Fibroblast of skin of abdomen (primary cell): ENCODE measurements around the gene VGLL2.
A peak's percentile ranks its signal among the peaks of the same experiment; 100 is the strongest.

ENCODE experiments used
- DNase-seq: peaks from one replicate; pipeline ENCODE4 v3.0.0-alpha.2; 2013

Gene VGLL2

GRCh38 chr6:117269638-117270054 lies 4.3 kb downstream of the VGLL2 start:
- DNase-seq, result no peak

DNA sequence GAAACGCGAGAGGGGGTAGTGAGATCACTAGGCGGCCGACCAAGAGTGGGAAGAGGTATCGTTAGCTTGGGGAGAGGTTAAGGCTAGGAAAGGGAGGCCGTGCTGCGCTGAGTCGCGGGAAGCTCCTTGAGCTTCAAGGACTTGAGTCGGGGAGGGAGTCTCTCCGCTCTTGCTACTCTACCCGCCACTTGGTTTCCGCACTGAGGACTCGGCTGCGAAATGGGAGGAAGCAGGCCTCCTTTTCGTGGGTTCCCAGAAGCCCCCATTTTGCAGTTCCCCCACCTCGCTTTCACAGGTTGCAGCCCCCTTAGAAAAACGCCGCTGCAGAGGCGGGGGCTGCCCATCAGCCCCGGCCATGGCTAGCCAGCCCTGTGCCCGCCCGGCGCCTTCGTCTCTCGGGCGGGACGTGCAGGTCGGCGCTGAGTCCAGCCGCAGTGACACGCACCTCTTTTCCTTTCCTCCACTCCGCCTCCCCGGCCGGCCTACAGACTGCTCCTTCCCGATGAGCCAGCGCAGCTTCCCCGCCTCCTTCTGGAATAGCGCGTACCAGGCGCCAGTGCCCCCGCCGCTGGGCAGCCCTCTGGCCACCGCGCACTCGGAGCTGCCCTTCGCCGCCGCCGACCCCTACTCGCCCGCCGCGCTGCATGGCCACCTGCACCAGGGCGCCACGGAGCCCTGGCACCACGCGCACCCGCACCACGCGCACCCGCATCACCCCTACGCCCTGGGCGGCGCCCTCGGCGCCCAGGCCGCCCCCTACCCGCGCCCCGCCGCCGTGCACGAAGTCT lies 4.9 kb downstream of the VGLL2 start:
- no peak for DNase-seq

GRCh38 chr6:117270843-117271507 lies 5.6 kb downstream of the VGLL2 start:
- no peak for DNase-seq

DNA sequence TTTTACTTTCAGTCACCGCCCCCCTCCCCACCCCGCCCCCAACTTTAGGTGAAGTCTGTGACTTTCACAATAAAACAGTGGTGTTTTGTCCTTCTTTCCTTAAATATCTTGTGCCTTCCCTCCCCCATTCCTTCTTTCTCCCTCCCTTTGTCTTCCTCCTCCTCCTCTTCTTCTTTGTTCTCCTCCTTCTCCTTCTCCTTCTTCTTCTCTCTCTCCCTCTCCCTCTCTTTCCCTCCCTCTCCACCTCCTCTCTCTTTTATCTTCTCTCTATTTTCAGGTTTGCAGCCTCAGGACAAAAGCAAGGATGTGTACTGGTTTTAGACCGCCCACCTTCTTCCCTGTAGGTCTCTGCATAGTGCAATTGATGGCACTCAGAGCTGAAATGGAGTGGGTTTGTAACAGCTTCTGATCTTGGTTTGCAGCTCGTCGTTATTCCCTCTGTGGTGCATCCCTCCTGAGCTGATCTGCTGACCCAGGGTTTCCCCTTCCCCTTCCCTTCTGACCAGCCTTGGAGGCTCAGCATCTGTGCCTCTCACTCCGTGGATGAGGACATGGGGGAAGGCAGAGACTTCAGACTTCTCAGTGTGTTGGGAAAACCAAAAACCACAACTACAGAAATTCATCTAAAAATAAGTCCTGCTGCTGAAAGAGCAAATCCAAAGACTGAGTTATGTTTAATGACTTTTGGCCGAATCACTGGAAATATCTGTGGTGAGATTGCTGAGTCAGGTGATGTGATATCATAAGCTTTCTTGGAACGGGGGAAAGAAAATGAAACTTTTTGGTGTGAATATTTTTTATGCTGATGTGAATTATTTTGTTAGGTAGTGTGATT lies 6.9 kb downstream of the VGLL2 start:
- DNase-seq, result peak; percentile 18

- no peak for DNase-seq
Measured at GRCh38 chr6:117272891-117273290, 7.5 kb downstream of the VGLL2 start.

GRCh38 chr6:117275205-117275604 lies 9.8 kb downstream of the VGLL2 start:
- DNase-seq, result no peak

- no peak for DNase-seq
Measured at GRCh38 chr6:117275711-117276110, 10.4 kb downstream of the VGLL2 start.

DNA sequence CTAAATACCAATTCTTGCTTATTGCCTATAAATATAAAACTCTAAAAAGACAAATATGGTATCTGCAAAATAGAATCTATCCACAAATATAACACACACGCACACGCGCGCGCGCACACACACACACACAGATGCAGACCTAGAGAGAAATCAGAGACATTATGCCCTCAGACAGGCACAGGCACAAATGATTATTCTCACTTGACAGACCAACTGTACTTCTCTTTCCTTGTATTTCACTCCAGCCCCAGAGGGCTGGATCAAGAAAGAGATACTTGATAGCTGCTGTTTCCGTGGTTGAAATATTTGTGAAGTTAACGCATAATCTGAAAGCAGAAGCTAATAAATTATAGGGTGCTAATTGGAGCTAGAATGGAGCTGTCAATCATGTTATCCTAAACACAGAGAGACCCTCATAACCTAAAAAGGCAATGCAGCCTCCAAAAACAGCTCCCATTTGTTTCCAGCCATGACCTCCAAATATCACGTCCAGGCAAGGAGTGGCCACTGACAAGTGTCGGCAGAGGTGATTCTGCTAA lies 11.5 kb downstream of the VGLL2 start:
- no peak for DNase-seq

DNA sequence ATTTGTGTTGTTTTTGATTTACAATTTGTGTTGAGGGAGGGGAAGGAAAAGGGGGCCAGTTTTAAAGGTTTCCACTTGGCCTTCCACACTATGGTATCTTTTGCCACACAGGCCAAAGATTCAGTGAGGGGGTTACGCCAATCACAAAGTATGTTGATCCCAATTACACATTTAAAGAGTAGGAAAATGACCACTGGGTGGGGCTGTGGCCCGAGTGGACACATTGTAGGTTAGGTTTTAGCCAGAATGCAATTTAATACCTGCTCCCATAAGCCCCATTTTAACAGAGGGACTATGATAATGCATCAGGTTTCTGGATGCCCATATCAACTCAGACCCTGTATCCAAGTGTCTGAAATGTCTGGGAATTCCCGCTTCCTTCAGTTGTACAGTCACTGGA lies 15.6 kb downstream of the VGLL2 start:
- DNase-seq, result no peak

DNA sequence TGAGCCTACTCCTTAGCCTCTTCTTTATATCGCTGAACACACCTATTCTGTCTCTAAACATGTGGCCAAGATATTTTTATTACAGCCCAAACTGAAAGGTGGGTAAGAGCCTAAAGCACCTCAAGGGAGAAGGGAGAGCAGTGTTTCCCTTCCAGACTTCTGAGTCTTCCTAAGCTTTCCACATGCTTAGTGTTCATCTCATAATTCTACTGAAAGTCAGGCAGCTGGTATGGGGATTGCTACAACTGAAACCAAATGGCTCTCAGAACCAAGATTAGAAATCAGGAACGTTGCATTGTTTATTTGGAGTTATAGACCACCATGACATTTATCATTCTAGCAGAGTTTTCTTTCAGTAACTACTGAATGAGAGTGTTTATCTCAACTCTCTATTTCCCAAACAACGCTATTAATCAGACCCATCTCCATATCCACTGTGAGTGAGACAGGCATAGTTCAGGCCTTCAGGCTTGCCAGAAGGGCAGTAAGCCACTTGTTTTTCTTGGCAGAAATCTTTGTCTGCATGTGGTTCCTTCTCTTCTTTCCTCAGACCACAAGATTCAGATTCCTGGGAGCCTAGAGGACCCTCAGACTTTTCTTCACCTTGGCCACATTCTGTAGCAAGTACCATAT lies 22.8 kb downstream of the VGLL2 start:
- DNase-seq, result no peak

GRCh38 chr6:117290173-117290846 lies 25.0 kb downstream of the VGLL2 start:
- DNase-seq, result no peak

DNA sequence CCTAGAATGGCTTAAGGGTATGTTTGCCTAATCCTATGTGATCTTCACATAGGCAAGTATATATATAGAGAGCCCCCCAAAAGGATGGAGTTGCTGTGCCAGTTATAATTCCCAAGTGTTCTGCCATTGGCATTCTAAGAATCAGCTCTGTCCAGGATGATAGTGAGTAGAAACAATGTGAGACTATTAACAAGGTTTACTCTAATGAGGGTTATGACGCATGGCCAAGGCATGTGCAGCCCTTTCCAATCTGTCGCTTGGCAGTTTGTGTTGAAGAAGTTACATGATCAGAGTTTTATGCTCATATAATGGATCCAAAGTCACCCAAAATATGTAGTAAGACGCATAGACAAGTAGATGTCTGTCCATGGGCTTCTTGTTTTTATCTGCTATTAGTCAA lies 33.6 kb downstream of the VGLL2 start:
- no peak for DNase-seq

DNA sequence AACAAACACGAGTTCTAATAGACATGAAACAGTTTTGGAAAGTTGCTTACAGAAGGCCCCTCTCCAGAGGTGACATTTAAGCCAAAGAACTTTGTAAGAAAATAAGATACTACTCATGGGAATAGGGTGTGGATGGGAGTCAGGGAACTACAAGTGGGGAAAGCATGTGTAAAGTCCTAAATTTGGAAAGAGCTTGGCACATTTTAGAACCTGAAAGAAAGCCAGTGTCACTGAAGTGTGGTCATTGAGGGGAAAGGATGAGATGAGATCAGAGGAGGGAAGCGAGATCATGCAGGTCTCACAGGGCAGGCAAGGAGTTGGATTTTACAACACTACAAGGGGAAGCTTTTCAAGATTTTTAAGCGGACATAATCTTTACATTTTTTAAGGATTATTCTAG lies 38.0 kb downstream of the VGLL2 start:
- DNase-seq, result no peak

DNA sequence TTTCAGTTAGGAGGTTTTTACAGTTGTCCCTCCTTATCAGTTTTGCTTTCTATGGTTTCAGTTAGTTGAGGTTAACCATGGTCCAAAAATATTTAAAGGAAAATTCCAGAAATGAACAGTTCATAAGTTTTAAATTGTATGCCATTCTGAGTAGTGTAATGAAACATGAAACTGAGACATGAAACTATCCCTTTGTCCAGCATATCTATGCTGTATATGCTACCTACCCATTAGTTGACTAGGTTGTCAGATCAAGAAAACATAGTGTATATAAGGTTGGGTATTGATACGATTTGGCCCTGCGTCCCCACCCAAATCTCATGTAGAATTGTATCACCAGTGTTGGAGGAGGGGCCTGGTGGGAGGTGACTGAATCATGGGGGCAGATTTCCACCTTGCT lies 39.1 kb downstream of the VGLL2 start:
- DNase-seq, result no peak

DNA sequence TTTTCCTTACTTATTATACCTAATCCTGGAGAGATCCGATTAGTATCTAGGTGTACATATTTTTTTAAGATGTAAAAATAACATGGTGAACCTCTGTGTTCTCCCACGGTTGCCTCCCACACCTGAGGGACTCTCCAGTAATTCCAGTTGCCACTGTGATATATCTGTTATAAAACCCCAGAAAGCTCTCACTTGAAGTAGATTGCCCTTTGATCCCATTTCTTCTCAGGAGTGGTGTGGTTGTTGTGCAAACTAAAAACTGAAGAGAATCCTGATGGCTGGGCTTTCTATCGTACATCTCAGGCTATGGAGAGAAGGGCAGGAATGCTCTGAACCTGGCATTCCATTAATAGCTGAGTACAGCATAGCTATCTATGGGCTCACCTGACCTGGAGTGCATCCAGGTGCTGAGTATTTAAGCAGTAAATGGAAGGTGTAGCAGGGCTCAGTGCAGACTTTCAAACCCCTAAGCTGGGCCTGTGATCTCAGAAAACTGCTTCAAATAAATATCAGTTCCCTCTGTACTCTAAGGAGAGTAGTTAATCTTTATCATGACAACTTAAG lies 41.0 kb downstream of the VGLL2 start:
- no peak for DNase-seq

DNA sequence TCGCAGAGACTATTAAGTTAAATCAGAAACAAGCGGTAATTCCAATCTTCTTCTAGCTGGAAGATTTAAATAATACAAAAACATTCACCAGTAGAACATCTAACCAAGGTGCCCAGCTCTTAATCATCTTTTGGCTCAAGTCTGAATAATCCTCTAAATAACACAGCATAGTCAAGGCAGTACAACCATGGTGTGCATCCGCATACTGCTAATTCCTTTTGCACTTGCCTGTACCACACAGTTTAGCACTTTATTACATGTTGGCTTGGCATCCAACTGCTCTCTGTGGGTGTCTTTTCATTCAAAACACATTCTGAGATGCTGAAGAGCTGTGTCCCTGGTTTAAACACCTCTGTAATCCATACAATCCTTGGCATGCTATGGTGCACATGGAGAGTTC lies 42.3 kb downstream of the VGLL2 start:
- DNase-seq, result no peak

GRCh38 chr6:117309069-117309468 lies 43.7 kb downstream of the VGLL2 start:
- no peak for DNase-seq

DNA sequence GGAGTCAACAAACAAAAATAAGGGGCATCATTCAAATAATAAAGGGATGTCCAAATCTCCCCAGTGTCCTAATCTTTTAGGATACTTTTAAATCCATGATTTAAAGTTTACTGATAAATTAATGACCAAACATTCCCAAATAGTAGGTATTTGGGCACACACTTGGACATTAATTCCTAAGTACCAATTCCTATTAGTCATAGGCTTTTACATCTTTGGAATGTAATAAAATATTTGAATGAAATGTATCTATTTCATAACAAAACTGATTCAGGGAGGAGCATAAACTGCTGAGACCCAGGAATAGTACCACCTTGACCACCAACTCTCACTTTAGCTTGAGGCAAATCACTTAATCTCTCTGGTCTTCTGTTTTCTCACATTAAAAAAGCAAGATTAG lies 44.3 kb downstream of the VGLL2 start:
- DNase-seq, result no peak

DNA sequence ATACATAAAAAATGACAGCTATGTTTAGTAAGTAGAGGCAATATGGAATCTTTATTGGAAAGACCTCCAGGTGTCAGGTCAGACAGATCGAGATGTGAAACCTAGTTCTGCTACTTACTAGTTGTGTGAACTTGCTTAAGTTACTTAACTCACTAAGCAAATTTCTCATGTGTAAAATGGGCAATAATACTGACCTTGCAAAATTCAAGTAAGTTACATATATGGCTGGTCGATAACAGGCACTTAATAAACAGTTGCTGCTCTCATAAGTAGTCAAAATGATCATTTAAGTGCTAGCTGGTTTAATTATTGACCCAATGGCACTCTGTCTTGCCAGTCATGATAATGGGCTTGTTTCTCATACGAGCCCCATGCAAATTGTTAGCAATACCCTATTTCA lies 46.0 kb downstream of the VGLL2 start:
- DNase-seq, result no peak

GRCh38 chr6:117311726-117312125 lies 46.4 kb downstream of the VGLL2 start:
- DNase-seq, result no peak

GRCh38 chr6:117317261-117317660 lies 51.9 kb downstream of the VGLL2 start:
- DNase-seq, result no peak
